ENCODE data around the gene NFIB.

The NFIB gene

DNA sequence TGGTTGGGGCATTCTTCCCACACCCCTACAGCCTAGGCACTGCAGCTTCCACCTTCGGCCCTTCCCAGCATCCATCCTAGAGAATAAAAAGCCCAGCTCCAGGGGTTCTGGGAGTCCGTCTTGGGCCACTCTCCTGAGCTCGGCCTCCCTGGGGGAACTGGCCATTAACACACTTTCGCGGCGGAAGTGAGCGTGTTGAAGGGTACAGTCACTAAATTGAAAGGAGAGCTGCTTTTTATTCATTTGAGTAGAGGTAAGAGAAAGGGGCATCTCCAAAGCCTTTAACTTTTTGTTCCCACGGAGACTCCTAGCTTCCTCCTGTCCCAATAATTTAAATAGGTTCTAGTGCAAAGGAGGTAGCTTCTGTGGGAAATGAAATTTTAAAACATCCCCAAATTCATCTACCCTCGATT is 31.0 kb upstream of the NFIB start:
- no peak for DNase-seq

GRCh38 chr9:14344053-14344524 is 30.1 kb upstream of the NFIB start:
- no peak for DNase-seq

DNA sequence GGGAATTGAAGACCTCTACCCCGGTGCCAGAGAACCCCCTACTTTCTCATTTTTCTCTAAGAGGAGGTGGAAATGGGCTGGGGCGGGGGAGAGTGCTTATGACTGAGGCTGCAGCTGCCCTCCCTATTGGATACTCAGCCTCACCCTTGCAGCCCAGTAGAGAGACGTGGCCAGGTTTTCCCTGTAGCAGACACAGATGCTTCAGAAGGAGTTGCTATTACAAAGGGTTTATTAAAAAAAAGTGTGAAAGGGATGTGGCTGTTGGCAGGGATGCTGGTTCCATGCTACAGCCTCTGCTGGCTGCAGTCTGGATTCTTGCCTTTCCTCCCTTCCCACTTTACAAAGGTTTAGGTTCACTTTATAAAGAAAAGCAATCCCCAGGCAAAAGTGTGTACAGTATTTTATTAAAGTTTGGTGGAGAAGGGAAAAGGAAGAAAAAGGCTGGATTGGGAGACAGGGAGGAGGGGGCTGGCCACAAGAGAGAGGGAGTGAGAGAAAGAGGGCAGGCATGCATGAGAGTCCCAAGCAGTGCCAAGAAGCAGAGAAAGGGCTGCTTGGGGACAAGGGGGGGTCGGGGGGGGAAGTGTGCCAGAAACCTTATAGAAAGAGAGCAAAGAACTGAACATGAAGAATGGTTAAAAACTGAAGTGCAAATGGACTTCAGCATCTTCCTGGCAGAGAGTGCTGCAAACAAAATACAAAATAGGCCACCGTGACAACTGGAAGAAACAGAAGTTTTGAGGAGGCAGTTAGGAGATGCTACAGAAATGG is 29.5 kb upstream of the NFIB start:
- DNase-seq: no peak

DNA sequence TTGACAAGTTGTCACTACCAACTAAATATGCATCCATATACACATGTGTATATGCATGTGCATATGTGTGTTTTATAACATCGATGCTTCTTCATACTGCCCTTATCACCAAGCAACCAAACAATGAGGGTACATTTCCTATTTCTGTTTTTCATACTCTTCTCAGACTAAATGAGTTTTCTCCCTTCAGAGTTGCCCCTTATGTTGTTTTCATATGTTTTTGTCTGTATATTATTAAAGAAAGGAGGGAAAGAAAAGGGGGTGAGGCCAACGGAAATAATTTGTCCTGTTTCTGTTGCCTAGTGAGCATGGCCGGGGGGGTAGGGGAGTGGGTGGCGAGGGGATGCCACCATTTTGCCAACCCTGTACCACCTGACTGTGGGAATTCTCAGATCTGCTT is 28.8 kb upstream of the NFIB start:
- DNase-seq: no peak

DNA sequence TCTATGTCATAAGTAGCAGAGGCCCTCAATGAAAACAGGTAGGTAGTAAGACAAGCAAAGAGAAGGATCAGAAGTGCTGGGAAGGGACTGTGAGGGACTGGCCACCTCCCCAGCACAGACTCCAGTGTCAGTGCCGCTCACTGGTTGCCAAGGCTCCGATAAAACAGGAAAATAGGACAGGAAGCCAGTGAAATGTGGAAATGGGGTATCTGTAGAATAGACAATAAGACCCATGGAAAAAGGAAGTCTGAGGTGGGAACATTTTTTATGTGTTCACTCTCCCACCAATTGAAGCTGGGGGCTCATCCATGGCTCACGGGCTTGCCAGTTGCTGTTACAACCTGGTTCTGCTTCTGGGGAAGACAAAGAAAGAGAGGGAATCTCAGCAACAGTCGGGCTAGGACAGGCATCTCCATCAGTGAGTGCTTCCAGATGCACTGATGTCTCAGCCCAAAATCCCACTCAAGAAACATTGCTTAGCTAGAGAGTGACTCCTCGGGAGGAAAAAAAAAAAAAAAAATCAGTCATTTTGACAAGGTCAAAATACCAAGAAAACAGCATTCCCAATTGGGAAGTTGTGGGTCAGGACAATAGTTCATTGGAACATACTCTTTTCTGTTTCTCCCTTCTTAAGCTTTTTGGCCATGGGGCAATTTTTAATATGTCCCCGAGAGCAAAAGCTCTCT is 27.6 kb upstream of the NFIB start:
- DNase-seq: no peak

DNA sequence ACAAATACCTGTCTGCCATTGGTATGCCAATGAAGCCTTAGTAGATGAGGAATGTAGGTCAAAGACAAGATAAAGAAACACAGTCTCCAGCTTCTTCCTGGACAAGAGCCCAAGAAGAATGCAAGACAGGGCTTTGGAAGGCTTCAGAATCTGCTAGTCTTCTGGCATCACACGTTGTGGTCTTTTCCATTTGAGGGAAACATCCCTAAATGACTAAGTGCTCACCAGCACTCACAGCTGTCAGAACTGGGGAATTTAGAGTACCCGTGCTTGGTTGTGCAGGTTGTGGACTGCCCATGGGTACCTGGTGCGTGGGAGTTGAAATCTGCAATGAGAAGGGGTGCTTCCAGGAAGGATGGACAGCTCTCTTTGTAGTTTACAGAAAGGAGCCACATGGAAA is 27.1 kb upstream of the NFIB start:
- no peak for DNase-seq

- DNase-seq: no peak
Measured at GRCh38 chr9:14340219-14340873, 26.4 kb upstream of the NFIB start.

DNA sequence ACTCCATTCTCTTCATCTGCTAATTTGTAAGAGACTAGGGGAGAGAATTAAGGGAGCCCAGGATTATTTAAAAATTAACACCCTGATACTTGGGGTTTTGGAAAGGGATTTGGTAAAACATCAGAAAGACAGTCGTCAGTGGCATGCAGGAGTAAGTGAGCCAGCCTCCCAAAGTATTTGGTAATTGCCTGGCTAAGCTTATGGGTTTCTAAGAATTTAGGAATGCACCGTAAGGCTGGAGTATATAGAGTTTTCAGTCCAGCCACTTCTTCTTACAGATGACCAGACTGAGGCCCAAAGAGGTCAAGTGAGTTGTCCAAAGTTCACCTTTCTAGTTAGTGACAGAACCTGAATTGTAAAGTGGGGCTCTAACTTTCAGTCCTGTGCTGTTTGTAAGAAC is 25.8 kb upstream of the NFIB start:
- no peak for DNase-seq

DNA sequence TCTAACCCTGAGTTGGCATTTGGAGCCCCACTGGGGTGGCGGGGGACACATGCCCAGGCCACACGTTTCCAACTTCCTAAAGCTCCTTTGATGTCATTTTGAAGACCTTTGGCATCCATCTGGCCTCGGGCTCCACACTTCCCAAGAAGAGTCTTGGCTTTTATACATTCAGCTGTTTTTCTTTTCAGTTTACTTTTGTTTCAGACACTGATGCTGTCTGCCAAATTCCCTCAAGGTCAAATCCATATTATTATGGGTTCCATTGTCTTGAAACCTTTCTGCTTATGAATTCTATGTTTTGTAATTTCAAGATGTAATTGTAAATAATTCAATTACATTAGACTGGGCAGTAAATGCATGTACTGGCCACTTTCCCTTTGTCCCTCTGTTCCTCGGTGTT is 23.7 kb upstream of the NFIB start:
- no peak for DNase-seq

- no peak for DNase-seq
Measured at GRCh38 chr9:14336244-14336643, 22.3 kb upstream of the NFIB start.

- DNase-seq: no peak
Measured at GRCh38 chr9:14331120-14331519, 17.2 kb upstream of the NFIB start.

- DNase-seq: no peak
Measured at GRCh38 chr9:14327036-14327435, 13.1 kb upstream of the NFIB start.

GRCh38 chr9:14326264-14326826 is 12.4 kb upstream of the NFIB start:
- DNase-seq: peak; percentile 66

DNA sequence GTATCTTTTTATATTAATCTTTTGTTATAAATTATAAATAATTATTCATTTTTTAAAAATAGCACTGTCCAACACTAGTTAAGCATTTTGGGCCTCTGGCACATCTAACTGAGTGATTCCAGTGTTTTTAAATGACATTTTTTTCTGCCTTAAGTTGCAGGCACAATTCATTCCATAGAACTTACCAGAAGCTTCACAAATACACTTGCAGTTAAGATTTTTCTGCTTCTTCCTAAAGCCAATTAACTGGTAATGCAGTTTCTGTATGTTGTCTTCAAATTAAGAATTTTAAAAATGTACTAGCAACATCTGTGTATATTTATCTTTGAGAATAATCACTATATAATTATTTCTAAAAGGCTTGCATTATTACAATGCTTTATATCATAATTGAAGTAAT is 11.2 kb upstream of the NFIB start:
- no peak for DNase-seq

DNA sequence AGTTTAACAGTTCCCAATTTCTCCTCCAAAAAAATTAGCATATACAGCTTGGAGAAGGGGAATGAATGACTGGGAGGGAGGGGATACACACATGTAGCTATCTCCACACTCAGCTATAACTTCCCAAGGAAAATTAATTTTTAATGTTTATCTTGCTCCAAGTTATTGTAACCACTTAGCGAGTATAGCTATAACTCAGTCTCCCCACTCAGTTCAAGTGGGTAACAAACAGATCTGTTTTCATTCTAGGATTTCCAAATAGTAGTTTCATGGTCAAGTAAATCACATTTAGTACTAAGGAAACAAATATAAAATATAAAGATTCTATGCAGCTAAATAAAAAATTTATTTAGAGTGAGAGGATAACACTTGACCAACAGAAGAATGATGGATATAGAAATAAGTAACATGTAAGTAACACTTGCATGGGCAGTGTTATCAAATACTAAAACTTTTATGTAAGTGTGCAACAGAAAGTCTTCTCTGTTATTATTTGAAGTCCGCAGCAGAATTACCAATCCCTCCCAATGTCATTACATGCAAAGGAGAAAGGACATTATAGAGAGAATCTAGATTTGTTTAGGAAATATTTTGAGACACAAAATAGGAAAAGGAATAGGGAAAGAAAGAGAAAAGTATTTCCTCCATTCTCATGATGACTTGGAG is 10.2 kb upstream of the NFIB start:
- DNase-seq: no peak

GRCh38 chr9:14323083-14323971 is 9.4 kb upstream of the NFIB start:
- DNase-seq: no peak

DNA sequence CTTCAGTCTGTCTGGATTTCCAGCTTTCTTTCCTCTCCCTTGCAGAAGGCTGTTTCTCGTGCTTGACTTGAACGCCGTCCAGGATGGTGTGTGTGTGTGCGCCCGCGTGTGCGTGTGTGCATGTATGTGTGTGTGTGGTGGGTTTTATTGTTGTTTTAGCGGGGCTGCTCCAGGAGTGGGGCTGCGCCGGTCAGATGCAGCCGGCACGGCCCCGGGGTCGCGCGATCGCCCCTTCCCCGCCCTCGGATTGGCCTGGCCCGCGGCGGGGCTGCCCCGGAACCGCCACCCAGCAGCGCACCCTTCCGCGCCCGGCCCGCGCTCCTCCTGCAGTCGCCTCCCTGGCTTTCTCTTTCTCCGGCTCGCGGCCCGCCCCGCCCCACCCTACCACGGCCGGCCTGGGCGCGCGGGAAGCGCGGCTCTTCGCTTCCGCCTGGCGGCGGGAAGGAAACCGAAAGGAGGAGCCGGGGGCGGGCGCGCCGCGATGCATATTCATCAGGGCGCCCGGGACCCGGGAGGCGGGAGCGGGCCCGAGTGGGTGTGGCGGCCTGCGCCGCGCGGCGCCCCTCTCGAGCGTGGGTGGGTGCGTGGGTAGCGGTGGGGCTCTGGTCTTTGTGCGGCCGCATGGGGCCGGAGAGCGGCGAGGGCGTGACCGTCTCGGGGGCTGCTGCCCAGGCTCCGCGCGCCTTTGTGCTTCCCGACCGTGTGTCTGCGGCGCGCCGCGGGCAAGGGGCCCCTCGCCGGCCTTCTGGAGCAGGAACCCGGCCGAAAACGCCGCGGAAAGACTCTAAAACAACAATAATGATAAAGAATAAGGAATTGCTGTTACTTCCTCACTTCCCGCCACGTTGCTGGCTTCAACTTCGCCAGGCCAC is 8.5 kb upstream of the NFIB start:
- DNase-seq: peak; percentile 86

- no peak for DNase-seq
Measured at GRCh38 chr9:14321517-14322130, 7.7 kb upstream of the NFIB start.

GRCh38 chr9:14320271-14321181 is 6.6 kb upstream of the NFIB start:
- no peak for DNase-seq

Data from activated CD4-positive, alpha-beta T cell treated with anti-CD3 and anti-CD28 coated beads, Interleukin-2, amount 50 U/mL, for 16 hours (primary cell).